Measurements from ENCODE around the gene ZBTB5.
"Not testable (repeated sequence)": the region's sequence is repeated elsewhere in the genome, so short reads cannot be mapped to it uniquely, and the experiment has no call there.

The ZBTB5 gene

GRCh38 chr9:37486616-37487548 is 21.6 kb upstream of the ZBTB5 start:
- no peak for DNase-seq (ENCODE audit: low read depth in 2 of 3, low spot score in 2 of 3)

GRCh38 chr9:37486256-37486615 is 21.0 kb upstream of the ZBTB5 start:
- DNase-seq (ENCODE audit: low read depth in 2 of 3, low spot score in 2 of 3) = no peak

- DNase-seq (ENCODE audit: low read depth in 2 of 3, low spot score in 2 of 3) = peak; percentile 92 to 97 (median 93)
Observed at GRCh38 chr9:37485389-37486255, 20.4 kb upstream of the ZBTB5 start, which contains the start of gene POLR1E. TSS of gene POLR1E (plus strand) at chr9:37485948. CDS start at chr9:37486048, 100 bp downstream.

DNA sequence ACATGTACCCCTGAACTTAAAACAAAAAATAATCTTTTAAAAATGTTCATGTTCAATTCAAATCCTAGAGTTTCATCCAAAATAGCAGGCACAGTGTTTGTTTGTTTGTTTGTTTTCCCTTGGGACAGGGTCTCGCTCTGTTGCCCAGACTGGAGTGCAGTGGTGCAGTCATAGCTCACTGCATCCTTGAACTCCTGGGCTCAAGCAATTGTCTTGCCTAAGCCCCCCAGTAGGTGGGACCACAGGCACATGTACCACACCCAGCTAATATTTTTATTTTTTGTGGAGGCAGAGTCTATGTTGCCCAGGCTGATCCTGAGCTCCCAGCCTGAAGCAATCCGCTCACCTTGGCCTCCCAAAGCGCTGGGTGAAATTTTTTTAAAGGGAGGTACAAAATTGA is 15.5 kb upstream of the ZBTB5 start:
- DNase-seq (ENCODE audit: low read depth in 2 of 3, low spot score in 2 of 3) = no peak

DNA sequence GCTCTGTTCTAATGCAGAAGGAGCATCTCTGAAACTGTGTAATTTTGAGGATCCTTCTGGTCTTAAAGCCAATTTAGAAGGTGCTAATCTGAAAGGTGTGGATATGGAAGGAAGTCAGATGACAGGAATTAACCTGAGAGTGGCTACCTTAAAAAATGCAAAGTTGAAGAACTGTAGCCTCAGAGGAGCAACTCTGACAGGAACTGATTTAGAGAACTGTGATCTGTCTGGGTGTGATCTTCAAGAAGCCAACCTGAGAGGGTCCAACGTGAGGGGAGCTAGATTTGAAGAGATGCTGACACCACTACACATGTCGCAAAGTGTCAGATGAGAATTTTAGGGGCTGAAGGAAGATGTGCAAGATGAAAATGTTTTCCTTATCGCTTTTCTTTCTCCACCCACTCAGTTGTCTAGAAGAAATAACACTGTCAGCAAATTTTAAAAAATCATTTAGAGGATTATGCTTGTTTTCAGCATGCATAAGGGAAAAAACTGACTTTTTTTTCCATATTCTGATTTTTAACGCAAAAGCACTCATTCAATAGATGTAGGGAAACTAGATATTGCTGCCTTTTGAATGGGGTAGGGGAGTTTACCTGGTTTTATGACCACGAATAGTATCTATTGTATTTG is 12.9 kb upstream of the ZBTB5 start:
- not testable (repeated sequence) for DNase-seq (ENCODE audit: low read depth in 2 of 3, low spot score in 2 of 3)

GRCh38 chr9:37477443-37477842 is 12.2 kb upstream of the ZBTB5 start:
- not testable (repeated sequence) for DNase-seq (ENCODE audit: low read depth in 2 of 3, low spot score in 2 of 3)

DNA sequence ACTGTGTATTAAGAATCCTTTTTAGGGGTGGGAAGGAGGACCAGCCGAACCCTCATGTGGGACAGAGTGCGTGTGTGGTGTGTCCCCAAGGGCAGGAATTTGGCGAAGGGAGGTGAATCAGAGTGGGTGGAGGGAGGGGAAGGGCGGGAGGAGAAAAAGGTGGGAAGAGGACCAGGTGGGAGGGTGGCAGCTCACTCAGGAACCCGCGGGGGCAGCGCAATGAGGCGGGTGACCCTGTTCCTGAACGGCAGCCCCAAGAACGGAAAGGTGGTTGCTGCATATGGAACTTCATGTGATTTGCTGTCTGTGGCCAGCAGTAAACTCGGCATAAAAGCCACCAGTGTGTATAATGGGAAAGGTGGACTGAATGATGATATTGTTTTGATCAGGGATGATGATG is 11.7 kb upstream of the ZBTB5 start:
- DNase-seq (ENCODE audit: low read depth in 2 of 3, low spot score in 2 of 3) = no peak

- DNase-seq (ENCODE audit: low read depth in 2 of 3, low spot score in 2 of 3) = no peak
Observed at GRCh38 chr9:37474438-37474837, 9.2 kb upstream of the ZBTB5 start.

- not testable (repeated sequence) for DNase-seq (ENCODE audit: low read depth in 2 of 3, low spot score in 2 of 3)
Observed at GRCh38 chr9:37473982-37474381, 8.7 kb upstream of the ZBTB5 start.

GRCh38 chr9:37471942-37472684 is 6.9 kb upstream of the ZBTB5 start:
- DNase-seq (ENCODE audit: low read depth in 2 of 3, low spot score in 2 of 3) = no peak

GRCh38 chr9:37468620-37469019 is 3.4 kb upstream of the ZBTB5 start:
- DNase-seq (ENCODE audit: low read depth in 2 of 3, low spot score in 2 of 3) = no peak

- DNase-seq (ENCODE audit: low read depth in 2 of 3, low spot score in 2 of 3) = not testable (repeated sequence)
Observed at GRCh38 chr9:37467530-37467929, 2.3 kb upstream of the ZBTB5 start.

DNA sequence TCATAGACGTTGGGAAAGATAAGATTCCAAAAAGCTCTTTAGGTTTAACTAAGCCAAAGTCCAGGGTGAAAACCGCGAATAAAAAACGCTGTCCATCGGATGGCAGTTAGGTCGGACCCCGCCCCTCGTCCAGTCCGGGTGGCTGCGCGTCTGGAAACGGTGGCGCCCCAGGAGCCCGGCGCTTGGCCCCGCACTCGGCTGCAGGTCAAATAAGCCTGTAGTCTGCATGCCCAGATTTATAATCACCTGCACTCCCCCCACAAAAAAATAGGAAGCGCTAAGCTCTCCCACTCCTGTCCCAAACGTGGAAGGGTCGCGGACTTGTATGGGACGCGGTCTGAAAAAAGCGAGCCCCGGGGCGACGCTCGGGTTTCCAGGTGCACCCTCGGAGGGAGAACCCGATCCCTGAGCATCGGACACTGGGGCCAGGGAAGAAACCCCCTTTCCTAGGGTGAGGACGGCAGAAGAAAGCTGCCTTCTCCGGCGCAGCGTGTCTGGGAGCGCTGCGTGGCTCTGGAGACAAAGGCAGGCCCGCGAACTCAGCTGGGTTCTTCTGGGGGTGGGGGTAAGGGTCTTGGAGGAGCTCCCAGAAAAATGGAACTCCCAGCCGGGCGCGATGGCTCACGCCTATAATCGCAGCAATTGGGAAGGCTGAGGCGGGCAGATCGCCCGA is 923 bp upstream of the ZBTB5 start:
- peak in 1 of 3 experiments; percentile 17 for DNase-seq (ENCODE audit: low read depth in 2 of 3, low spot score in 2 of 3)

GRCh38 chr9:37464426-37465248 is 613 bp downstream of the ZBTB5 start:
- peak in 2 of 3 experiments; percentile 76 to 86 for DNase-seq (ENCODE audit: low read depth in 2 of 3, low spot score in 2 of 3)

GRCh38 chr9:37464006-37464405 is 1.2 kb downstream of the ZBTB5 start:
- no peak for DNase-seq (ENCODE audit: low read depth in 2 of 3, low spot score in 2 of 3)

GRCh38 chr9:37456817-37457216 is 8.4 kb downstream of the ZBTB5 start:
- no peak for DNase-seq (ENCODE audit: low read depth in 2 of 3, low spot score in 2 of 3)

- no peak for DNase-seq (ENCODE audit: low read depth in 2 of 3, low spot score in 2 of 3)
Observed at GRCh38 chr9:37455884-37456647, 9.2 kb downstream of the ZBTB5 start.

GRCh38 chr9:37454238-37454637 is 11.0 kb downstream of the ZBTB5 start:
- DNase-seq (ENCODE audit: low read depth in 2 of 3, low spot score in 2 of 3) = no peak

Data from activated CD8-positive, alpha-beta memory T cell treated with anti-CD3 and anti-CD28 coated beads for 48 hours (primary cell).